Fibroblast of skin of right biceps (primary cell): ENCODE results near the gene DOK5.
"Not testable (repeated sequence)": the region's sequence is repeated elsewhere in the genome, so short reads cannot be mapped to it uniquely, and the experiment has no call there.

Experiments
- DNase-seq: peaks from one replicate; pipeline ENCODE4 v3.0.0-alpha.2; 2013

Gene DOK5

GRCh38 chr20:54475334-54476168 lies at the start of gene DOK5:
Gene DOK5 (plus strand): TSS chr20:54475593. CDS start chr20:54475947, 354 bp downstream.
- peak; percentile 78 for DNase-seq

DNA sequence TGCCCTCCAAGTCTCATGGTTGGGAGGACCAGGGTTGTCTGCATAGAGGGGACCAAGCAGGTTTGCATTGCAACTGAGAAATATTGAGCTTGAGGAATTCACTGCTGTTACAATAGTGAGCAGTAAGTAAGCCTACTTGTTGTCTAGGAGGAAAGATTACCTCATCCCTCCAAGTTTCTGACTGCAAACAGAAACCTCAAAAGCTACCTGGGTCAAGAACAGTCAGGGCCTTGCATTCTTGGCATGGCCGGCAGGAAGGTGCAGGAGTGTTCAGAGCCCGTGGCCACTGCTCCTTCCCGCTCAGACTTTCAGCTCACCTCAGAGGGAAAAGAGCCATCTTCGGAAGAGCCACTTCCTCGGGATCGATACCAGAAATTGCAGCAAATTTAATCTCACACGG lies 46.0 kb upstream of the DOK5 start:
- DNase-seq: no peak

DNA sequence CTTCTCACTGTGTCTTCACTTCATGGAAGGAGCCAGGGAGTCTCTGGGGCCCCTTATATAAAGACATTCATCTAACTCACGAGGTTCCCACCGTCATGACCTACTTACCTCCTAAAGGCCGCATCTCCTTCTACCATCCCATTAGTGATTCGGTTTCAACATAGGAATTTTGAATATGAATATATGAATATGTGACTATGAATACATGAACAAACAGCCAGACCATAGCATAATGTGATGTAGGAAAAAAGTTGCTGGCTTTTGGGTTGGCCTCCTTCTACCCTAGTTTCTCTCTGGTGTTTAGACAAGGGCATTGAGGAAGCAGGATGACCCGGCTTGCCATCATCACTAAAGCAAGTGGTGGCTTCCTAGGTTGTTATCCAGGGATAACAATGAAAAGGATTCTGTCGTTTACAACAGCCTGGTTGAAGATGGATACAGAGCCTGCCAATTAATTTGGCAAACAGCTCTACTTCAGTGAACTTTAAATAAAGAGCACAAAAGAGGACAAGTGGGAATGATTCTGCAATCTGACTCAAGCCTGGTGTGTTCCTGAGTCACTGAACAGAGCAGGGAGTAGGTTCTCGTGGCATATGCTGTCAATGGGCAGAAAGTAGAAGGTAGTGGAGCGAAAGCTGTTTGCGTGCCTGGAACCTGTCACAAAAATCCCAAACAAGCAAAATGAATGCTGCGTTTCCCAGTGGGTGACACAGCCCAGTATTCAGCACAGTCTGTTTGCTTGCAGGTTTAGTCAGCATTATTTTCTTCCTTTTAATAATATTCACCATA lies 44.0 kb upstream of the DOK5 start:
- peak; percentile 3 for DNase-seq

- no peak for DNase-seq
These were observed 42.4 kb upstream of the DOK5 start for GRCh38 chr20:54432966-54433365.

DNA sequence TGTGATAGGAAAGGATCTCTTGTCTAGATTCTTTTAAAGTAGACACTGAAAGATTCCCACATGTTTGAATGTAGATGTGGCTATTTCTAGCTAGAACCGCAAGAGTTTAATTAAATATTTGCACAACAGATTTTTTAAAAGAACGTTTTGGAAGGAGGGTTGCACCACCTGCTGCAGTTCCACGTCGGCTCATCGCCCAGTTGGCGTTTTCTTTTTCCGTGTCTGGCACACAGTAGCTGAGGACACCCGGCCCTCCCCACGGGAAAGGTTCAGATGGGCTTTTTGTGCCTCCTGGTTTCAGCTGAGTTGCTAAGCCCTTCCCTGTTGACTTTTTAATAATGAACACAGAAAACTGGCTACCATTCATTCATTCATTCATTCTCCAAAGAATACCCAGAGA lies 41.8 kb upstream of the DOK5 start:
- no peak for DNase-seq

GRCh38 chr20:54434196-54434595 lies 41.2 kb upstream of the DOK5 start:
- DNase-seq: no peak

DNA sequence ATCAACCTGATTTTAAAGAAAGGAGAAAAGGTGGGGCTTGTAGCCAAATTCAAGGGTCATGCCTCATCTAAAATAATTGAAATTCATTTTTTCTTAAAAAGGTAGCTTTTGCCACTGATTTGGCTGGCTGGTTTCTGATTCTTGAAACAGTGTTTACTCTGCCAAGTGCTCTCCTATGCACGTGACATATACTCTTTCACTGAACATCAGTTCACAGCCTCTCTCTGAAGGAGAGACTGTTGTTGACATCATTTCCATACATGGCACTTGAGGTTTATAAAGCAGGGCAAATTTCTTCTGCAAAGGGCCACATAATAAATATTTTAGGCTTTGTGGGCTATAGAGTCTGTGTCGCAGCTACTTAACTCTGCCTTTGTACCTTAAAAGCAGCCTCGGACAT lies 40.4 kb upstream of the DOK5 start:
- DNase-seq: no peak

- not testable (repeated sequence) for DNase-seq
These were observed 39.0 kb upstream of the DOK5 start for GRCh38 chr20:54436410-54436809.

GRCh38 chr20:54438166-54438565 lies 37.2 kb upstream of the DOK5 start:
- peak; percentile 2 for DNase-seq

GRCh38 chr20:54450207-54450606 lies 25.2 kb upstream of the DOK5 start:
- DNase-seq: no peak

- no peak for DNase-seq
These were observed 24.2 kb upstream of the DOK5 start for GRCh38 chr20:54451171-54451570.

GRCh38 chr20:54452277-54452676 lies 23.1 kb upstream of the DOK5 start:
- DNase-seq: no peak

DNA sequence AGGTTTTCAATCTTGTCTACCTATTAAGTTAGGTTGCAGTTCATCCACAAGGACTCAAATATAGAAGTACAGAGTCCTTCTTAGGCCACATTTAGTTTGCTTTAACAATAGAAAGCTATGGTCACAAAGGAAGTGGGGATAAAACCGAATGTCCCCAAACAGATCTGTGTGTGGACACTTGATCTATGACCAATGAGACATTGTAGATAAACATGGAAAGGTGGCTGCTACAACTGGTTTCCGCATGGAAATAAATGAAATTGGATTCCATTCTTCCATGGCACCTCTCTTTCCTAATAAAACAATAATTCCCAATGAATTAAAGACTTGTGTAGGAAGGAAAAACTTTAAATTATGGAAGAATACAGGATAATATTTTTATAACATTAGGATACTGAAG lies 20.4 kb upstream of the DOK5 start:
- DNase-seq: no peak

- no peak for DNase-seq
These were observed 19.0 kb upstream of the DOK5 start for GRCh38 chr20:54456423-54456822.

DNA sequence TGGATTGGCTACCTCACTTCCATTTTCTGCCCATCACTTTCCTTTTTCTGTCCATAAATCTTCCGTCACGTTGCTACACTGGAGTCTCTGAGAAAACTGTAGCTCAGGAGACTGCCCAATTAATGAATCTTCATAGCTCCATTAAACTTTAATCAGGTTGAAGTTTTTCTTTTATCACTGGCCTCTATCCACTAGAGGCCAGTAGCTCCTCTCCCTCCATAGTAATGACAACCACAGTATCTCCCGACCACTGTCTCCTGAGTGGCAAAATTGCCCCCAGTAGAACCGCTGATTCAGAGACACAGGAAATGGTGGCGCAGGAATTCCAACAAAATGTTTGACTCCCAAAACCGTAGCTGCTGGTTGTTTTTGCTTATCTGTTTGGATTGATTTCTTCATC lies 18.4 kb upstream of the DOK5 start:
- no peak for DNase-seq

GRCh38 chr20:54458219-54458618 lies 17.2 kb upstream of the DOK5 start:
- DNase-seq: no peak

GRCh38 chr20:54459279-54459678 lies 16.1 kb upstream of the DOK5 start:
- DNase-seq: no peak

DNA sequence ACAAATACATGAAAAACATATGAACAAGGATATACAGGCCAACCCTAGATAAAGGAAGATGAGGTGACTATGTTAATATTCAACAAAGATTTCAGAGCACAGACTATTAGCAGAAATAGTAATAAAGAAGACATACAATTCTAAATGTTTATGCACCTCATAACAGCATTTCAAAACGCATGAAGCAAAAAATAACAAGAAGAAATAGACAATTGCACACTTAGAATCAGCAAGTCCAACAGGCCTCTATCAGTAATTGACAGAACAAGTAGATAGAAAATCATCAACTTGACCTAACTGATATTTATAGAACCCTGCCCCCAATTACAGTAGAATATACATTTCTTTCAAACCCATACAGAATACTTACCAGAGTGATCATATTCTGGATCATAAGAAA lies 11.4 kb upstream of the DOK5 start:
- DNase-seq: no peak

GRCh38 chr20:54466127-54466526 lies 9.3 kb upstream of the DOK5 start:
- DNase-seq: no peak

DNA sequence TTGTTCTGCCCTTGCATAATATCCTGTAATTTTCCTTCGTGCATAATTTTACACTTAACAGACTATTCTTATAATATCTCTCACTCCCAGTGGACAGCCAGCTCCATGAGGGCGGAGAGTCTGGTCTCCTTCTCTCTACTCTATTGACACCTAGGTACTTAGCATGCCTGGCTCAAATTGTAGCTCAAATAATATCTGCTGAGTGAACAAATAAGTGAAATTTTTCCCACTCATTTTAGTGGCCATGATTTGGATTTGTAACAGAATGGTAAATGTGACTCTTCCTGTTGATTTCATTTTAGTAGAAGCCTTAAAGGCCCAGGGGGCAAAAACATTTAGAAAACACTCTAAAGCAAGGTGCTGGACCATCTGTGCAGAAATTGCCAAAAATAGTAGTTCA lies 7.8 kb upstream of the DOK5 start:
- DNase-seq: no peak

- DNase-seq: peak; percentile 21
These were observed 7.3 kb upstream of the DOK5 start for GRCh38 chr20:54468082-54468481.

- DNase-seq: no peak
These were observed 6.1 kb upstream of the DOK5 start for GRCh38 chr20:54469293-54469692.

DNA sequence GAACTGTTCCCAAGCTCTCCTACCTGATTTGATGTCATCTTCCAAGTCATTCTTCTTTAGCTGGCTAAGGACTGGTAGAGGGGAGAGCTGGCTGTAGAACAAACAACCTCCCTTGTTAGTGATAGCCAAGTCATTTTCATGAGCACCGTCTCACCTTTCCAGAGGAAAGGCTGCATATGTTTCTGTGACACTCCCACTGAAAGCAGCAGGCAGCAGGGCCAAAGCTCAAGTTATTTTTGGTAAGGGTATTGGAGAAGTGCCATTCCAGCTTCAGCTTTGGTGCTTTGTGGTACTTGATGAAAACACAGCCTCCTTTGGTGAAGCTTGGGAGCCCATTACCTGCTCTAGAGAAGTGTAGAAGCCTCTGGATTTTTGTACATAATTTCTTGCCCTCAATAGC lies 5.4 kb upstream of the DOK5 start:
- DNase-seq: no peak

DNA sequence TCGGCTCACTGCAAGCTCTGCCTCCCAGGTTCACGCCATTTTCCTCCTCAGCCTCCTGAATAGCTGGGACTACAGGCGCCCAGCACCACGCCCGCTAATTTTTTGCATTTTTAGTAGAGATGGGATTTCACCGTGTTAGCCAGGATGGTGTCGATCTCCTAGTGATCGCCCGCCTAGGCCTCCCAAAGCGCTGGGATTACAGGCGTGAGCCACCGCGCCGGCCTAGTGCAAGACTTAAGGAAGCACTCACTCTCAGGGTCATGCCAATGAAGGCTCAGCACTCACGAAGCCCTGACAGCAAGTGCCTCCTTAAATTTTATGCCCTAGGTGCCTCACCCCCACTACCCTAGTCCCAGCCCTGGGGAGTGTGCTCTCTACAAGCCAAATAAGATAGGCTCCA lies 4.7 kb upstream of the DOK5 start:
- no peak for DNase-seq
